Lower leg skin (tissue), 4 donors: ENCODE data around the gene CMTM3. TPM values are rescaled to one million over a fixed set of nuclear protein-coding genes. Genes with fewer than 3 reads are reported as not detected.

Source experiments
- DNase-seq, 2 donors: peaks; one replicate each; pipeline ENCODE4 v3.0.0-alpha.2; 2019; ENCODE audit warnings: low spot score in 2 of 2
- H3K4me3 ChIP-seq: fragments of 200-600 bp; sonication (generic); 2 replicates; pipeline ENCODE4 v1.5.1; 2017; ENCODE audit warnings: mild to moderate bottlenecking, low read depth; ENCODE audit not compliant: poor library complexity, severe bottlenecking
- POLR2A ChIP-seq, 2 donors: fragments of 450-650 bp; IDR thresholded peaks; one replicate each; pipeline ENCODE4 v1.6.1; 2016 to 2017; ENCODE audit warnings: antibody characterized with exemption in 2 of 2, mild to moderate bottlenecking in 1 of 2, moderate library complexity in 1 of 2
- WGBS, 2 donors: methylation state at CpG; one replicate each; pipeline ENCODE4 v1.1.5; 2018; 5-methylcytosine and 5-hydroxymethylcytosine counted together
- intact Hi-C: fragments of 100-400 bp; cut with DNase I; formaldehyde crosslinking; loops from one replicate; pipeline ENCODE4 v1.15.0; 2023; ENCODE audit warnings: low total_unique reads
- total RNA-seq, 4 donors: library from RNA; depleted of rRNA; stranded (reverse); fragments of >200 nt; gene quantifications; one replicate each; pipeline ENCODE4 v1.1.0, GENCODE V29; 2016
- TF ChIP-seq, protein P1 (sequence below), 3 donors: fragments of 450-650 bp; IDR thresholded peaks; one replicate each; pipeline ENCODE4 v1.5.1; 2016; ENCODE audit warnings: antibody characterized with exemption in 3 of 3, mild to moderate bottlenecking in 3 of 3, moderate library complexity in 2 of 3

CMTM3 gene
- total RNA-seq, 4 donors from 2014 or later = 7.9 to 15.9 (median 10.0) TPM

DNA sequence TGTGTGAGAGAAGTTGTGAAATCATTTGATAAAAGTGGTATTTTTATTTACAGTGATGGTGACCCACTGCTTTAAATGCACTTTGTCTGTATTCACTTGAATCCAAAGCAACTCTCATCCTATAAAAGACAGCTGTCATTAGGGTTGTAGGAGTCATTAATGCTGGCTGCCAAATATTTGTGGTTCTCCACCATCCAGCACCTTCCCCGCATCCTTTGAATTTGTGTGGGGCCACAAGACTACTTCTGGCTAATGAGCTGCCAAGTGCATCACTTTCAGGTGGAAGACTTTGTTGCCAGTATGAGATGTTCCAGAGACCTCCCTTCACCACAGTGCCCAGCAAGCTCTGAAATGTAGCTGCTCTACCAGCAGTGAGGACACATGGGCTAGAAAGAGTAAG lies 43.4 kb downstream of the CMTM3 start:
- no peak for DNase-seq
- TF ChIP-seq POLR2A (IDR thresholded peaks at IDR 0.05) = no peak
- TF ChIP-seq, protein P1, sequence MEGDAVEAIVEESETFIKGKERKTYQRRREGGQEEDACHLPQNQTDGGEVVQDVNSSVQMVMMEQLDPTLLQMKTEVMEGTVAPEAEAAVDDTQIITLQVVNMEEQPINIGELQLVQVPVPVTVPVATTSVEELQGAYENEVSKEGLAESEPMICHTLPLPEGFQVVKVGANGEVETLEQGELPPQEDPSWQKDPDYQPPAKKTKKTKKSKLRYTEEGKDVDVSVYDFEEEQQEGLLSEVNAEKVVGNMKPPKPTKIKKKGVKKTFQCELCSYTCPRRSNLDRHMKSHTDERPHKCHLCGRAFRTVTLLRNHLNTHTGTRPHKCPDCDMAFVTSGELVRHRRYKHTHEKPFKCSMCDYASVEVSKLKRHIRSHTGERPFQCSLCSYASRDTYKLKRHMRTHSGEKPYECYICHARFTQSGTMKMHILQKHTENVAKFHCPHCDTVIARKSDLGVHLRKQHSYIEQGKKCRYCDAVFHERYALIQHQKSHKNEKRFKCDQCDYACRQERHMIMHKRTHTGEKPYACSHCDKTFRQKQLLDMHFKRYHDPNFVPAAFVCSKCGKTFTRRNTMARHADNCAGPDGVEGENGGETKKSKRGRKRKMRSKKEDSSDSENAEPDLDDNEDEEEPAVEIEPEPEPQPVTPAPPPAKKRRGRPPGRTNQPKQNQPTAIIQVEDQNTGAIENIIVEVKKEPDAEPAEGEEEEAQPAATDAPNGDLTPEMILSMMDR (IDR thresholded peaks at IDR 0.05) = no peak
- no peak overlapping the region for H3K4me3 ChIP-seq
- 88 to 100% methylated on average over 1 of the region's 1 CpG for WGBS, 2 donors
- intact Hi-C loops = no loop called here

DNA sequence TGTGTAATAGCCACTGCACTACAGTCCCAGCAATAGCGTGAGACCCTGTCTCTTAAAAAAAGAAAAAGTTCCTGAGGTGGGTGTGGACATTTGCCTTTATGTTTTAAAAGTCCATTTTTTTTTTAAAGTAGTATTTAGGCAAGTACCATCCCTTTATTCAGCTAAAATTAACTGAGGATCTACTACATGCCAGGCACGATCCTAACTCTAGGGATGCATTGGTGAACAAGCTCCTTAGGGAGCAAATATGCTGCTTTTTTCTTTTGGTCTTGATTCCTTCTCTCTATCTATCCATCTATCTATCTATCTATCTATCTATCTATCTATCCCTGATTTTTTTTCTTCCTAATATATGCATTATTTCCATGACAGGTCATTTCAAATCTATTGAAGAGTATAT lies 44.7 kb downstream of the CMTM3 start:
- DNase-seq = no peak
- WGBS, 2 donors = 93 to 95% methylated on average over 2 of the region's 2 CpGs
- H3K4me3 ChIP-seq = no peak overlapping the region
- intact Hi-C loops = no loop called here
- no peak for TF ChIP-seq POLR2A (IDR thresholded peaks at IDR 0.05)
- TF ChIP-seq, protein P1 (IDR thresholded peaks at IDR 0.05) = no peak

DNA sequence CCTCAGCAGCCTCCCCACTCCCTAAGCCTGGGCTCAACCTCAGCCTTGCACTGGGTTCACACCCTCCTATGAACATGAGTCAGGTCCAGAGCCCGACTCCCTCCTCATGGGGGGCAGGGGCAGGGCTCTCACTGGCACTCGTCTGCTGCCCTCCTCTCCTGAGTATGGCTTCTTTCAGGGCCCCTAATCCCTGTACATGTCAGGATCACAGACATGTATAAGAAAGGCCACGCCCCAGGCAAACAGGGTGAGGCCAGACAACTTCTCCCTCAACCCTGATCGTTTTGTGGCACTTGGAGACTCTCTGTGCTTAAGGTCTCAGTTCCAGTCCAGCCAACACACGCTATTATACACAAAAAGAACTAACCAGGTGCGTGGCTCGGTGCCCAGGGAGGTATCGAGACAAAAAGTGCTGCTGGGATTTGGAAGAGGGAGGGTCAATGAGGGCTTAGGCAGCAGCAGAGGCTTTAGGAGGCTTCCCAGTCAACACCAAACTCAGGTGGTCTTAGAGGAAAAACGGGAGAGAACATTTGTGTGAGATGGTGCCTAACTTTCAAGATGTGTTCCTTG lies 45.2 kb downstream of the CMTM3 start:
- TF ChIP-seq, protein P1 (IDR thresholded peaks at IDR 0.05) = no peak
- no peak for TF ChIP-seq POLR2A (IDR thresholded peaks at IDR 0.05)
- intact Hi-C loops = no loop called here
- 52 to 64% methylated on average over 9 of the region's 9 CpGs for WGBS, 2 donors
- DNase-seq = peak in 1 of 2 donors; percentile 53
- H3K4me3 ChIP-seq = no peak overlapping the region

DNA sequence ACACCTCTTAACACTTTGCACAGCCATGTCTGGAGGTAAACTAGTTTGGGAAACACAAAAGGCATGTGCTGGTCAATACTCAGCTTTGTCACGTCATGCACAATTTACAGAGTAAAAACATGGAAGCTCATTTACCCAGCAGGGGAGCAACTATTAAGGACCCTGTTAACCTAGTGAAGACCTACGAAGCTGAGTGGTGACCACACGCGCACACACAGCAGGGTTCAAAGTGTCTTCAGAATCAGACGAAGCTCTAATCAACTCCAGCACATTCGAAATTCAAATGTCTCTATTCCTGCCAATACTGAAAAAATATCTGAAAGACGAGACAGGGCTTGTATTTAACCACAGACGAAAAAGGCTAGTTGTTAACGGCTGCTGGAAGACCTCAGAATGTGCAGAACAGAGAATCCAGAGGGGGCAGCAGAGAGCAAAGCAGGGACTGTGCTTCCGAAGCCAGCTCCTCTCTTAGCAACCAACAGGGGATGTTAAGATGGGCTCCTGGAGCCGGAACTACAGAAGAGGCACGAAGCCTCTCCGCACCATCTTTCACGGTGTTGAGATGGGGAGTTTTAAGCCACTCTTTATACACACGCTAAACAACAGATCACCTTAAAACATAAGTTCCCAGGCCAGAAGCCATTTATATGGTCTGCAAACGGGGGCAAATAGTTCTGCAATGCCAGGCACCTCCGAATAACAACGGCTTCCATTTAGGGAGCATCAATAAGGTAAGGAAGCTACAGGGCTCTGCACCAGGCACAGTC lies 46.4 kb downstream of the CMTM3 start:
- DNase-seq = peak; percentile 75 to 91
- TF ChIP-seq POLR2A (IDR thresholded peaks at IDR 0.05) = no peak
- TF ChIP-seq, protein P1 (IDR thresholded peaks at IDR 0.05) = peak in 1 of 3 donors; percentile 68
- H3K4me3 ChIP-seq = no peak overlapping the region
- intact Hi-C loops = no loop called here
- 17 to 23% methylated on average over 18 of the region's 18 CpGs for WGBS, 2 donors

DNA sequence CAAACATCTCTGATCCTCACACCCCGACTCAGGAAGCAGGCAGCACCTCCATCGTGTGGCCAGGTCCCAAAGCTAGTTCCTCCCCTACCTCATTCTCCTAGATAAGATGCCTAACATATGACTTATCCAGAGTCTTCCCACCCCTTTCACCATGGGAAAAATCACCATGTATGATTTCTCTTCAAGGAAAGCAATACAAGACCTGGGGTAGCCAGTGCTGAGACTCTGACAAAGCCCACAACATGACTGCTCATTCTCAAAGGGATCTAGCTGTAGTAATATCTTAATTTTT lies 46.9 kb downstream of the CMTM3 start:
- DNase-seq = no peak
- no peak for TF ChIP-seq POLR2A (IDR thresholded peaks at IDR 0.05)
- TF ChIP-seq, protein P1 (IDR thresholded peaks at IDR 0.05) = no peak
- H3K4me3 ChIP-seq = no peak overlapping the region
- intact Hi-C loops = no loop called here
- 62% methylated on average over 2 of the region's 2 CpGs for WGBS, 2 donors
